Measurements from ENCODE around the gene ZDHHC18. TPM values are rescaled to one million over a fixed set of nuclear protein-coding genes. Genes with fewer than 3 reads are reported as not detected.
"Not testable (repeated sequence)": the region's sequence is repeated elsewhere in the genome, so short reads cannot be mapped to it uniquely, and the experiment has no call there.

The ZDHHC18 gene
- total RNA-seq, 4 donors from 2014 or later, result 10.5 to 36.9 (median 17.1) TPM

DNA sequence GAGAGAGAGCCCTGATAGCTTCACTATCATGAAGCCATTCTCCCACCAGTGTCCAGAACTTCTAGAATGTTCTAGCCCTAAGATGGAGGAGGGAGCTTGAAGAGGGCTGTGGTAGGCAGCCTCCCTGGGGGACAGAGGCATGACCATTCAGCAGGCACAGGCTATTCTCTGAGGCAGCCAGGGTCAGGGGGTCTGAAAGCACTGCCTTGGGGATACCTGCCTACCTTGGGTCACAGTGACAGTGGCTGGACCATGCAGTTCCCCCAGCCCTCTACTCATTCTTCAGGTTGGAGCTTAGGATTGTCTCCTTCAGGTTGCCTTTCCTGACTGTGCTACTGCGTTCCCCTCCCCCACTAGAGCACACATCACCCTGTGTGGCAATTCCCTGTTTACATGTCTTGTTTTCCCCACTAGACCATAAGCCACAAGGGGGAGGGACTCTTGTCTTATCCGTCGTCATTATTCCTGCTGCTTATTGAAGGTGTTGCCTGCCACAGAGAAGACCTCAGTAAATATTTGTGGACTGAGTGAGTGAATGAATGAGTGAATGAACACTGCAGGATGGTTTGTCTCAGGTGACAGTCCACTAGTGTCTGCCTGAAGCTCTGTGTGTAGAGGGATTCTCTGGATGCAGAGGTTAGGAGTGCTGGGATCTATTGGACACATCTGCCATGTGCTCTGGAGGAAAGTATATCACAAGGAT lies 5.2 kb downstream of the ZDHHC18 start:
- H3K27ac ChIP-seq, result no peak overlapping the region
- H3K9me3 ChIP-seq, result no peaks in the 10 kb centered on the region
- peaks cover 0 to 33% (median 15%) of the 10 kb centered on the region in 3 donors for H3K4me1 ChIP-seq
- WGBS, 2 donors (ENCODE audit: low coverage in 1 of 2), result 58 to 83% methylated on average over 3 of the region's 3 CpGs
- no peak for TF ChIP-seq POLR2AphosphoS5 (IDR thresholded peaks at IDR 0.05)
- no peak for TF ChIP-seq POLR2A (IDR thresholded peaks at IDR 0.05)
- TF ChIP-seq, protein P1, sequence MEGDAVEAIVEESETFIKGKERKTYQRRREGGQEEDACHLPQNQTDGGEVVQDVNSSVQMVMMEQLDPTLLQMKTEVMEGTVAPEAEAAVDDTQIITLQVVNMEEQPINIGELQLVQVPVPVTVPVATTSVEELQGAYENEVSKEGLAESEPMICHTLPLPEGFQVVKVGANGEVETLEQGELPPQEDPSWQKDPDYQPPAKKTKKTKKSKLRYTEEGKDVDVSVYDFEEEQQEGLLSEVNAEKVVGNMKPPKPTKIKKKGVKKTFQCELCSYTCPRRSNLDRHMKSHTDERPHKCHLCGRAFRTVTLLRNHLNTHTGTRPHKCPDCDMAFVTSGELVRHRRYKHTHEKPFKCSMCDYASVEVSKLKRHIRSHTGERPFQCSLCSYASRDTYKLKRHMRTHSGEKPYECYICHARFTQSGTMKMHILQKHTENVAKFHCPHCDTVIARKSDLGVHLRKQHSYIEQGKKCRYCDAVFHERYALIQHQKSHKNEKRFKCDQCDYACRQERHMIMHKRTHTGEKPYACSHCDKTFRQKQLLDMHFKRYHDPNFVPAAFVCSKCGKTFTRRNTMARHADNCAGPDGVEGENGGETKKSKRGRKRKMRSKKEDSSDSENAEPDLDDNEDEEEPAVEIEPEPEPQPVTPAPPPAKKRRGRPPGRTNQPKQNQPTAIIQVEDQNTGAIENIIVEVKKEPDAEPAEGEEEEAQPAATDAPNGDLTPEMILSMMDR (IDR thresholded peaks at IDR 0.05), result no peak
- TF ChIP-seq EP300 (IDR thresholded peaks at IDR 0.05), result no peak
- H3K27me3 ChIP-seq, result no peaks in the 10 kb centered on the region
- no peak overlapping the region for H3K4me3 ChIP-seq
- peaks cover 0 to 52% of the 10 kb centered on the region in 2 donors for H3K36me3 ChIP-seq
- no peak for ATAC-seq

DNA sequence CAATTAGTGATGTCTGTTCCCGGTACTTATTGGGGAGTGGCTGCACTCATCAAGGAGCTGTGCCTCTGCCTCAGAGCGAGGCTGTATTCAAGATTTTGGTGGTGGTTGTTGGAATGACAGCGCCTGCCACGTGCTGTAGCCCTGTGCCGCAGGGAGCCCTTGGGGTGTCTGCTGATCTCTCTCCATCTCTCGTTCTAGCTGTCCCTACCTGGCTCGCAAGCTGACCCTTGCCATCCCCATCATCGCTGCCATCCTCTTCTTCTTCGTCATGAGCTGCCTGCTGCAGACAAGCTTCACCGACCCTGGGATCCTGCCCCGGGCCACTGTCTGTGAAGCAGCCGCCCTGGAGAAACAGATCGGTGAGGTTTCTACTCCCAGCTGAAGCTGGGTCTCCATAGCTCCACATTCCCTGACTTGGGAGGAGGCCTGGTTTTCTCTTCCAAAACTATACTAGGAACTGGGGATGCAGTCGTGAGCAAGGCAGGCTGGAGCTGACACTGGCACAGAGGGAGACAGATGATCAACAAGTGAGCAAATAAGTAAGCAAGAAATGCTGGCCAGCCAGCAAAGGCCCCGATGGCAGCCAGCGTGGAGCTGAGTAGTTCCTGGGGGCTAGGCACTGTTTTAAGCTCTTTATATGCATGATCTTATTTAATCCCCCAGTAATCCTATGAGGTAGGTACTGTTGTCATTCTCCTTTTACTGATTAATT lies 5.9 kb downstream of the ZDHHC18 start:
- WGBS, 2 donors (ENCODE audit: low coverage in 1 of 2), result 70 to 72% methylated on average over 3 to 5 of the region's 16 CpGs
- ATAC-seq, result no peak
- Histone ChIP-seq H3K4me3 (no peak overlapping the region), H3K36me3 (peaks cover 0 to 58% of the 10 kb centered on the region in 2 donors), H3K9me3 (no peaks in the 10 kb centered on the region), H3K4me1 (peaks cover 0 to 28% (median 13%) of the 10 kb centered on the region in 3 donors), H3K27me3 (no peaks in the 10 kb centered on the region), H3K27ac (no peak overlapping the region)
- TF ChIP-seq EP300 (IDR thresholded peaks at IDR 0.05), result no peak
- TF ChIP-seq POLR2A (IDR thresholded peaks at IDR 0.05), result no peak
- TF ChIP-seq, protein P1 (IDR thresholded peaks at IDR 0.05), result no peak
- TF ChIP-seq POLR2AphosphoS5 (IDR thresholded peaks at IDR 0.05), result no peak

DNA sequence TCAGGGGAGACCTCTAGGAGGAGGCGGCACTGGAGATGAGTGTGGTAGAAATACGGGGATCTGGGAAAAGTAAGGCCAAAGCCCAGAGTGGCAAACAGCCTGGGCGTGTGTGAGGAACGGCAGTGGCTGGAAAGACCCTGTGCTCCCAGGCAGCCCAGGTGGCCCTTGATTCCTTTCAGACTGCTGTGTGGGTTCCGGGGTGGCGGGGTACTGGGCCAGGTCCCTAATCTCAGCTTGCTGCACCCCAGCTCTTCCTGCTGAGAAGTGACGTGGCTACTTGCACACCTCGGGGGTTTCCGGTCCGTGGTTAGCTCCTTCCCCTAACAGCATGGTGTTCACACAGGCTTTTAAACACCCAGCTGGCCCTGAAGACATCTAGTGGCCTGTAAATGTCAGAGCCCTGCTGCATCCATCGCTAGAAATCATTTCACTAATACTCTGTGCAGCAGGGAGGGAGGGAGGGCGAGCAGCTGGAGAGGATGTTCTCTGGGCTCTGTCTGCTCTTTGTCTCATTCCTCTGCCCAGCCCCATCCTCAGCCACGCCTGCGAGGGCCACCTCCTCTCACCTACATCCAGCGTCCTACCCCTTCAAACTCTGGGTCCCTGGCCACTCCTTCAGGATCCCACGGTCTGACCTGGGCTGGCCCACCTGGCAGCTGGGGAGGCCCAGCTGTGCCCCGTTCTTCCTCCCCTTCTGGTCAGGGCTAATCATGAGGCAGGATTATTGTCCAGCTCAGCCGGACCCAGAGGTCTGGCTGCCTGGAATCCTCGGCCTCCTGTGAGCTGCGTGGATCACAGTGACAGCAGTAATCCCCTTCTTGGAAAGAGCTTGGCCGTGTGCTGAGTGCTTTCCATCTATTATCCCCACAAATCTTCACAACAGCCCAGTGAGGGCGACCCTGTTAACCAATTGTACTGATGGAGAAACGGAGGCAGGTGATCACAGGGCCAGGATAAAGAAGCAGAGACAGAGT lies 7.2 kb downstream of the ZDHHC18 start:
- TF ChIP-seq POLR2A (IDR thresholded peaks at IDR 0.05) (no peak), POLR2AphosphoS5 (IDR thresholded peaks at IDR 0.05) (no peak), EP300 (IDR thresholded peaks at IDR 0.05) (no peak)
- TF ChIP-seq, protein P1 (IDR thresholded peaks at IDR 0.05), result no peak
- no peak overlapping the region for H3K27ac ChIP-seq
- H3K36me3 ChIP-seq, result peaks cover 0 to 71% of the 10 kb centered on the region in 2 donors
- ATAC-seq, result no peak
- H3K27me3 ChIP-seq, result no peaks in the 10 kb centered on the region
- WGBS, 2 donors (ENCODE audit: low coverage in 1 of 2), result 80 to 82% methylated on average over 11 to 14 of the region's 23 CpGs
- peaks cover 0 to 15% (median 0%) of the 10 kb centered on the region in 3 donors for H3K4me1 ChIP-seq
- H3K4me3 ChIP-seq, result no peak overlapping the region
- no peaks in the 10 kb centered on the region for H3K9me3 ChIP-seq

DNA sequence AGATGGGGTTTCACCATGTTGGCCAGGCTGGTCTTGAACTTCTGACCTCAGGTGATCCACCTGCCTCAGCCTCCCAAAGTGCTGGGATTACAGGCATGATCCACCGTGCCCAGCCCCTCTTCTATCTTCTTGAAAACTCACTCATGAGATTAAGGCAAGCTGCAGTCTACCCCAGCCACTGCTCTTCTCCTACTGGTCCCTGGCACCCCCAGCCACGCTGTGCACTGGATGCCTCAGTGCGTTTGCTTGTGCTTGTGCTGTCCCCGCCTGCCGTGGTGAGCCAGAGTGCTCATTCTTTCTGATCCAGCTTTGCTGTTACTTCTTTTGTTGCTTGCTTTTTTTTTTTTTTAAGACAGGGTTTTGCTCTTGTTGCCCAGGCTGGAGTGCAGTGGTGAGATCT lies 11.2 kb downstream of the ZDHHC18 start:
- not testable (repeated sequence) for H3K27me3 ChIP-seq, H3K4me3 ChIP-seq, H3K9me3 ChIP-seq, ATAC-seq, H3K27ac ChIP-seq, H3K4me1 ChIP-seq
- WGBS, 2 donors (ENCODE audit: low coverage in 1 of 2), result 85 to 93% methylated on average over 4 to 5 of the region's 5 CpGs
- H3K36me3 ChIP-seq, result peaks cover 0 to 97% of the 10 kb centered on the region in 2 donors
